ENCODE measurements around the gene LIN28B.
"Not testable (repeated sequence)": the region's sequence is repeated elsewhere in the genome, so short reads cannot be mapped to it uniquely, and the experiment has no call there.

The LIN28B gene

GRCh38 chr6:104957301-104958177, 632 bp downstream of the LIN28B start:
- no peak for DNase-seq

- no peak for DNase-seq
Measured at GRCh38 chr6:104958178-104959025, 1.5 kb downstream of the LIN28B start.

GRCh38 chr6:104959026-104959858, 2.3 kb downstream of the LIN28B start:
- no peak for DNase-seq

- DNase-seq = no peak
Measured at GRCh38 chr6:104969108-104969507, 12.2 kb downstream of the LIN28B start.

GRCh38 chr6:104969785-104970581, 13.1 kb downstream of the LIN28B start:
- DNase-seq = no peak

- no peak for DNase-seq
Measured at GRCh38 chr6:104973404-104973803, 16.5 kb downstream of the LIN28B start.

GRCh38 chr6:104983296-104983695, 26.4 kb downstream of the LIN28B start:
- no peak for DNase-seq

- DNase-seq = no peak
Measured at GRCh38 chr6:104983776-104984175, 26.9 kb downstream of the LIN28B start.

- DNase-seq = no peak
Measured at GRCh38 chr6:104984831-104985230, 27.9 kb downstream of the LIN28B start.

GRCh38 chr6:104985875-104986274, 29.0 kb downstream of the LIN28B start:
- DNase-seq = not testable (repeated sequence)

- no peak for DNase-seq
Measured at GRCh38 chr6:104986625-104987024, 29.7 kb downstream of the LIN28B start.

GRCh38 chr6:104987218-104987617, 30.3 kb downstream of the LIN28B start:
- no peak for DNase-seq

GRCh38 chr6:104990085-104990484, 33.2 kb downstream of the LIN28B start:
- no peak for DNase-seq

- DNase-seq = not testable (repeated sequence)
Measured at GRCh38 chr6:104991062-104991461, 34.2 kb downstream of the LIN28B start.

GRCh38 chr6:104993576-104993975, 36.7 kb downstream of the LIN28B start:
- DNase-seq = not testable (repeated sequence)

GRCh38 chr6:104995989-104996617, 39.2 kb downstream of the LIN28B start:
- DNase-seq = no peak

GRCh38 chr6:105001063-105001462, 44.2 kb downstream of the LIN28B start:
- DNase-seq = no peak

GRCh38 chr6:105001906-105002305, 45.0 kb downstream of the LIN28B start:
- no peak for DNase-seq

GRCh38 chr6:105005451-105005850, 48.5 kb downstream of the LIN28B start:
- no peak for DNase-seq

- DNase-seq = not testable (repeated sequence)
Measured at GRCh38 chr6:105013459-105013858, 56.6 kb downstream of the LIN28B start.

- DNase-seq = no peak
Measured at GRCh38 chr6:105014448-105014847, 57.5 kb downstream of the LIN28B start.

- no peak for DNase-seq
Measured at GRCh38 chr6:105014954-105015353, 58.0 kb downstream of the LIN28B start.
